ENCODE results near the gene DNASE1L3. TPM values are rescaled to one million over a fixed set of nuclear protein-coding genes. Genes with fewer than 3 reads are reported as not detected.

DNASE1L3 gene
- total RNA-seq, 1 experiment from 2014 or later = not detected

DNA sequence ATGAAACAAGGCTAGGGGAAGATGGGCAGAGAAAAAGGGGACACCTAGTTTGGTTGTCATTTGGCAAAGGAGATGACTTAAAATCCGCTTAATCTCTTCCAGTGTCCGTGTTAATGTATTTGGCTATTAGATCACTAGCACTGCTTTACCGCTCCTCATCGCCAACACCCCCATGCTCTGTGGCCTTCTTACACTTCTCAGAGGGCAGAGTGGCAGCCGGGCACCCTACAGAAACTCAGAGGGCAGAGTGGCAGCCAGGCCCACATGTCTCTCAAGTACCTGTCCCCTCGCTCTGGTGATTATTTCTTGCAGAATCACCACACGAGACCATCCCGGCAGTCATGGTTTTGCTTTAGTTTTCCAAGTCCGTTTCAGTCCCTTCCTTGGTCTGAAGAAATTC lies 39.6 kb downstream of the DNASE1L3 start:
- no peak for DNase-seq
- Histone ChIP-seq H3K36me3 (replicated peaks; ENCODE audit: control insufficient read depth, insufficient read depth, low read length) (peaks cover 27% of the 10 kb centered on the region), H3K27me3 (ENCODE audit: control insufficient read depth, insufficient read depth, low read length) (no peaks in the 10 kb centered on the region), H3K4me3 (ENCODE audit: insufficient read depth, low read depth, low read length) (no peak overlapping the region)

GRCh38 chr3:58170376-58170775 lies 40.4 kb downstream of the DNASE1L3 start:
- H3K27me3 ChIP-seq (ENCODE audit: control insufficient read depth, insufficient read depth, low read length) = no peaks in the 10 kb centered on the region
- no peak for DNase-seq
- no peak overlapping the region for H3K4me3 ChIP-seq (ENCODE audit: insufficient read depth, low read depth, low read length)
- H3K36me3 ChIP-seq (replicated peaks; ENCODE audit: control insufficient read depth, insufficient read depth, low read length) = peaks cover 31% of the 10 kb centered on the region

- no peak for DNase-seq
These were observed 41.4 kb downstream of the DNASE1L3 start for GRCh38 chr3:58169371-58169770.

DNA sequence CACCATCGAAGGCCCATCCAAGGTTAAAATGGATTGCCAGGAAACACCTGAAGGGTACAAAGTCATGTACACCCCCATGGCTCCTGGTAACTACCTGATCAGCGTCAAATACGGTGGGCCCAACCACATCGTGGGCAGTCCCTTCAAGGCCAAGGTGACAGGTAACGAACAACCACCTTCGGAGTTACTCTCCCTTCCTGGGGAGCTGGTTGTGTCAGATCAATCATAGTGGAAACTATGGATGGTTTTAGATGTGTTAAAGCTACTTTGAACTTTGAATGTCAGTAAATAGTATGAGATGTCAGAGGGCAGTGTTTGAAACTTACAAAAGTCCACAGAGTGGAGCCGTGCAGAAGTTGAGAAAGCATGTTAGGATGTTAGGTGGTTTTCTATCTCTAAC lies 42.3 kb downstream of the DNASE1L3 start:
- H3K4me3 ChIP-seq (ENCODE audit: insufficient read depth, low read depth, low read length) = no peak overlapping the region
- DNase-seq = no peak
- peaks cover 37% of the 10 kb centered on the region for H3K36me3 ChIP-seq (replicated peaks; ENCODE audit: control insufficient read depth, insufficient read depth, low read length)
- H3K27me3 ChIP-seq (ENCODE audit: control insufficient read depth, insufficient read depth, low read length) = no peaks in the 10 kb centered on the region

More at GRCh38 chr3:58169371-58169770, 41.4 kb downstream of the DNASE1L3 start:
- H3K36me3 ChIP-seq (replicated peaks; ENCODE audit: control insufficient read depth, insufficient read depth, low read length) = peaks cover 34% of the 10 kb centered on the region
- no peak overlapping the region for H3K4me3 ChIP-seq (ENCODE audit: insufficient read depth, low read depth, low read length)
- H3K27me3 ChIP-seq (ENCODE audit: control insufficient read depth, insufficient read depth, low read length) = no peaks in the 10 kb centered on the region

- Histone ChIP-seq H3K4me3 (ENCODE audit: insufficient read depth, low read depth, low read length) (no peak overlapping the region), H3K36me3 (replicated peaks; ENCODE audit: control insufficient read depth, insufficient read depth, low read length) (peaks cover 44% of the 10 kb centered on the region), H3K27me3 (ENCODE audit: control insufficient read depth, insufficient read depth, low read length) (no peaks in the 10 kb centered on the region)
- DNase-seq = peak; percentile 92
These were observed 43.1 kb downstream of the DNASE1L3 start for GRCh38 chr3:58167431-58168351.

DNA sequence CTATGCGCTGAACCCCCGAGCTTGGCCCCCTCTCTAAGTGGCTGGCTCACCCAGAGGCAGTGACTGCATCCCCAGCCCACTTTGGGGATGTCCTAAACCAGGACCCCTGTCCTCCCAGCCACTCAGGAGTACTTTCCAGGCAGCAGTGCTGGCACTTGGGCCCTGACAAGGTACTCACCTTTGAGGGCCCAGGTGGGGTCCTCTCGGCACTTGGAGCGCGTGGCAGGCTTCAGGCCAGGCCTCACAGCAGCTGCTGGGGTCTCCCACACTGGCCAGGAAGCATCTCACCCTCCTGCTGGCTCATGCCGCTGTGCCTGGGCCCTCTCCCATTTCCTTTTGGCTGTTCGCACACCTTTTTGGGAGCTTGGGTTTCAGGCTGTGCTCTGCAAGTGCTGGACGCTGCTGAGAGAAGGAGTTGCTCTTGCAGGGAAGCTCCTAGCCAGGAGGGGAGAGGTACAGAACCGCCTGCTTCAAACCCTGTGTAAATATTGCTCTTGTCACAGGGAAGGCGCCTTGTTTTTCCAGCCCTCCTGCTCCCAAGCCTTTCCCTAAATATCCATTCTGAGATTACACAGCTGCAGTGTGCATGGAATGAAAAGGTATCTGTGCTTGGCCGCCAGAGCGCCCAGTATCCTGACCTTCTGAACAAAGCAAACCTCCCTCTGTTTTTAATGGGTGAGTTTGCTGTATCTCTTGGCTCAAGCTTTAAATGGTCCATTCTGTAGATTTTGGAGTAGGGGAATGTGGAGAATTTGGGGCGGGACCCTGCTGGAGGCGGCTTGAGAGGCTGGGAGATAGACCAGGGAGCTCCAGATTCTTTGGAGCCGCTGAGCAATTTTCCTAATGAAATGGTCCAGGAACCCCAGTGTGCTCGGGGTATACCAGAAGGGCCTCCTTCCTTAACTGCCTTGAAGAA lies 45.6 kb downstream of the DNASE1L3 start:
- Histone ChIP-seq H3K4me3 (ENCODE audit: insufficient read depth, low read depth, low read length) (no peak overlapping the region), H3K27me3 (ENCODE audit: control insufficient read depth, insufficient read depth, low read length) (no peaks in the 10 kb centered on the region), H3K36me3 (replicated peaks; ENCODE audit: control insufficient read depth, insufficient read depth, low read length) (peaks cover 51% of the 10 kb centered on the region)
- DNase-seq = peak; percentile 65

- Histone ChIP-seq H3K4me3 (ENCODE audit: insufficient read depth, low read depth, low read length) (no peak overlapping the region), H3K36me3 (replicated peaks; ENCODE audit: control insufficient read depth, insufficient read depth, low read length) (peaks cover 48% of the 10 kb centered on the region), H3K27me3 (ENCODE audit: control insufficient read depth, insufficient read depth, low read length) (no peaks in the 10 kb centered on the region)
- no peak for DNase-seq
These were observed 46.4 kb downstream of the DNASE1L3 start for GRCh38 chr3:58164199-58164879.

DNA sequence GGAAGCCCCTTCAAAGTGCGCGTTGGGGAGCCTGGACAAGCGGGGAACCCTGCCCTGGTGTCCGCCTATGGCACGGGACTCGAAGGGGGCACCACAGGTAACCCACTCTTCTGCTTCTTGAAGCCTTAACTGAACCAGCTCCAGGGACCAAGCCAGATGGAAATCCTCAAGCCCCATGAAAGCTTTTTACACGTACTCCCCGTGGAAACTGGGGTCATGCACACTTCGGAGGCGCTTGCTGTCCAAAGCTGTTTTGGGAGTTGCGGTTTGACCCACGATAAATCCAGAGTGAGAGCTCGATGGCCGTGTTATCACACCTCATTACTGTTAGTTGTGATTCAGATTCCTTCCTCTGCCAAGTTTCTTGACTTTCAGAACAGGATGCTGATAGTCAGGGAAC lies 47.5 kb downstream of the DNASE1L3 start:
- peaks cover 51% of the 10 kb centered on the region for H3K36me3 ChIP-seq (replicated peaks; ENCODE audit: control insufficient read depth, insufficient read depth, low read length)
- no peak overlapping the region for H3K4me3 ChIP-seq (ENCODE audit: insufficient read depth, low read depth, low read length)
- no peaks in the 10 kb centered on the region for H3K27me3 ChIP-seq (ENCODE audit: control insufficient read depth, insufficient read depth, low read length)
- no peak for DNase-seq

- H3K36me3 ChIP-seq (replicated peaks; ENCODE audit: control insufficient read depth, insufficient read depth, low read length) = peaks cover 48% of the 10 kb centered on the region
- no peak for DNase-seq
- no peaks in the 10 kb centered on the region for H3K27me3 ChIP-seq (ENCODE audit: control insufficient read depth, insufficient read depth, low read length)
- no peak overlapping the region for H3K4me3 ChIP-seq (ENCODE audit: insufficient read depth, low read depth, low read length)
These were observed 49.1 kb downstream of the DNASE1L3 start for GRCh38 chr3:58161435-58162398.

DNA sequence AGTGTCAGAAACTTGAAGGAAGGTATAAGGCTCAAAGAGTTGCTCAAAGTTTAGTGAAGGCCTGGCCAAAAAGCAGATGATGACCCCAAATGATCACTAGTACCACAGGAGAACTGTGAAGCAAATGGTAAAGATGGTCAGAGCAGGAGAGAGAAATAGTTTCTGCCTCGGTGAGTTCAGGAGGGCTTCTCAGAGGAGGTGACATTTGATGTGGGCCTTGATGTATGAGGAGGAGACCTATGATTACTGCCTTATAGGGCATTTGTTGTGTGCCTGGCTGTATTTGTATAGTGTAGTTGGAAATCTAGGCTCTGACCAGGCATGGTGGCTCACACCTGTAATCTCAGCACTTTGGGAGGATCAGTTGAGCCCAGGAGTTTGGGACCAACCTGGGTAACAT lies 50.4 kb downstream of the DNASE1L3 start:
- DNase-seq = no peak
- peaks cover 52% of the 10 kb centered on the region for H3K36me3 ChIP-seq (replicated peaks; ENCODE audit: control insufficient read depth, insufficient read depth, low read length)

DNA sequence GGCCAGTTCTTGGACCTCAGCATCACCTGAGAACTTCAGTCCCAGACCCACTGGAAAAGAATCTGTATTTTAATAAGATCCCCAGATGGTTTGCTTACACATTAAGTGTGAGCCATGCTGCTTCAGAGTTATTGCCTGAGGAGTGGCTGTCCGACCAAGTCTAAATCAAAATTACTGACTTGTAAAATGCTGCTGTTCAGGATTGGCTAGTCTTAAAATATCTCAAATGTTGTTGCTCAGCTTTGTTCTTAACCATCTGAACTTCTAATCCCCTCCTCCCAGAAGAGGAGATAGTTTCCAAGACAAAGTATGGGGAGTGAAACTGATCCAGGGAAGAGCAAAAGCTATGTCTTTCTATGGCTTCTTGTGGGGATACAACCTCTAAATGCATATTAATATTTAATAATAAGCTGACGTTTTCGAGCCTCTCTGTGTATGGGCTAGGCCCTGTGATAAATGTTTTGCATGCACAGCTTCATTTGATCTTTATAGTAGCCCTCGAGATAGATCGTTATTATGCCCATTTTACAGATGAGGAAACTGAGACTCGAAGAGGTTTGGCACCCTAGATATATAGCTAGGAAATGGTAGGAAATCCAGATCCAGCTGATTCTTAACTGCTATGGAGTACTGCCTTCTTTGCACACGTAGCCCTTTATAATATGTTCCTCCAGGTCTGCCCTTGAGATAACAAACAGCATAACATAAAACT lies 52.2 kb downstream of the DNASE1L3 start:
- peaks cover 54% of the 10 kb centered on the region for H3K36me3 ChIP-seq (replicated peaks; ENCODE audit: control insufficient read depth, insufficient read depth, low read length)

More for the DNA sequence above, 50.4 kb downstream of the DNASE1L3 start:
- no peaks in the 10 kb centered on the region for H3K27me3 ChIP-seq (ENCODE audit: control insufficient read depth, insufficient read depth, low read length)
- H3K4me3 ChIP-seq (ENCODE audit: insufficient read depth, low read depth, low read length) = no peak overlapping the region

GRCh38 chr3:58157700-58158099 lies 53.1 kb downstream of the DNASE1L3 start:
- Histone ChIP-seq H3K27me3 (ENCODE audit: control insufficient read depth, insufficient read depth, low read length) (no peaks in the 10 kb centered on the region), H3K36me3 (replicated peaks; ENCODE audit: control insufficient read depth, insufficient read depth, low read length) (peaks cover 53% of the 10 kb centered on the region), H3K4me3 (ENCODE audit: insufficient read depth, low read depth, low read length) (no peak overlapping the region)
- no peak for DNase-seq

More for the DNA sequence above, 52.2 kb downstream of the DNASE1L3 start:
- Histone ChIP-seq H3K4me3 (ENCODE audit: insufficient read depth, low read depth, low read length) (no peak overlapping the region), H3K27me3 (ENCODE audit: control insufficient read depth, insufficient read depth, low read length) (no peaks in the 10 kb centered on the region)
- DNase-seq = no peak

- Histone ChIP-seq H3K36me3 (replicated peaks; ENCODE audit: control insufficient read depth, insufficient read depth, low read length) (peaks cover 49% of the 10 kb centered on the region), H3K27me3 (ENCODE audit: control insufficient read depth, insufficient read depth, low read length) (no peaks in the 10 kb centered on the region), H3K4me3 (ENCODE audit: insufficient read depth, low read depth, low read length) (no peak overlapping the region)
- no peak for DNase-seq
These were observed 54.9 kb downstream of the DNASE1L3 start for GRCh38 chr3:58155838-58156237.
